Measurements from ENCODE around the gene CORO1A.
A peak's percentile ranks its signal among the peaks of the same experiment; 100 is the strongest.
"Not testable (repeated sequence)": the region's sequence is repeated elsewhere in the genome, so short reads cannot be mapped to it uniquely, and the experiment has no call there.

CORO1A gene

GRCh38 chr16:30170145-30170544 is 13.3 kb upstream of the CORO1A start:
- not testable (repeated sequence) for DNase-seq

- DNase-seq, result no peak
Measured at GRCh38 chr16:30173054-30173453, 10.3 kb upstream of the CORO1A start.

- not testable (repeated sequence) for DNase-seq
Measured at GRCh38 chr16:30176876-30177275, 6.5 kb upstream of the CORO1A start.

- DNase-seq, result no peak
Measured at GRCh38 chr16:30179195-30179594, 4.2 kb upstream of the CORO1A start.

DNA sequence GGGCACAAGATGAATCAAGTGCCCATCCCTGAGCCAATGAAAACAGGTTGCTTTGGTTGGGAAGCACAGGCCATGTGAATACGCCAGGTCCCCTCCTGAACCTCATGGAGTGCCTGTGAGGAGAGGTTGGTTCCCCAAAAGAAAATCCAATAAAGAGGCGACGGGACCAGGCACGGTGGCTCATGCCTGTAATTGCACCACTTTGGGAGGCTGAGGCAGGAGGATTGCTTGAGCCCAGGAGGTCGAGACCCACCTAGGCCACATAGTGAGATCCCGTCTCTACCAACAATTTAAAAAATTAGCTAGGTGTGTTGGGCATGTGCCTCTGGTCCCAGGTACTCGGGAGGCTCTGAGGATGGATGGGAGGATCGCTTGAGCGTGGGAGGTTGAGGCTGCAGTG is 3.5 kb upstream of the CORO1A start:
- no peak for DNase-seq

DNA sequence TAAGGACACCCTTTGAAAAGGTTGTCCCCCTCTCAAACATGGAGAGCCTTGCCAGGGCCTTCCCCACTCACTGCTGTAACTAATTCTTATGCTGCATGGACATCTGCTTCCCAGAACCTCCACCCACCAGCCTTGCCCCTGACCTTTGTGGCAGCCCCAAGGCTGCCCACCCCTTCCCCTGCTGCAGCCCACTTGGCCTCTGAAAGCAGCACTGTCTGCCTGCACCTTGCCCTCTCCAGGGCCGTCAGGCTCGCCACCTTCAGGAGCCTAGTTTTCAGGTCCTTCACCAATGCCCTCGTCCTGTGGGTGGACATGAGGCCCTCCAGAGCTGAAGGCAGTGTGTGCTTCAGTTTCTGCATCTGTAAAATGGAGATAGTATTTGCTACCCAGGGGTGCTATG is 2.7 kb upstream of the CORO1A start:
- DNase-seq, result no peak

DNA sequence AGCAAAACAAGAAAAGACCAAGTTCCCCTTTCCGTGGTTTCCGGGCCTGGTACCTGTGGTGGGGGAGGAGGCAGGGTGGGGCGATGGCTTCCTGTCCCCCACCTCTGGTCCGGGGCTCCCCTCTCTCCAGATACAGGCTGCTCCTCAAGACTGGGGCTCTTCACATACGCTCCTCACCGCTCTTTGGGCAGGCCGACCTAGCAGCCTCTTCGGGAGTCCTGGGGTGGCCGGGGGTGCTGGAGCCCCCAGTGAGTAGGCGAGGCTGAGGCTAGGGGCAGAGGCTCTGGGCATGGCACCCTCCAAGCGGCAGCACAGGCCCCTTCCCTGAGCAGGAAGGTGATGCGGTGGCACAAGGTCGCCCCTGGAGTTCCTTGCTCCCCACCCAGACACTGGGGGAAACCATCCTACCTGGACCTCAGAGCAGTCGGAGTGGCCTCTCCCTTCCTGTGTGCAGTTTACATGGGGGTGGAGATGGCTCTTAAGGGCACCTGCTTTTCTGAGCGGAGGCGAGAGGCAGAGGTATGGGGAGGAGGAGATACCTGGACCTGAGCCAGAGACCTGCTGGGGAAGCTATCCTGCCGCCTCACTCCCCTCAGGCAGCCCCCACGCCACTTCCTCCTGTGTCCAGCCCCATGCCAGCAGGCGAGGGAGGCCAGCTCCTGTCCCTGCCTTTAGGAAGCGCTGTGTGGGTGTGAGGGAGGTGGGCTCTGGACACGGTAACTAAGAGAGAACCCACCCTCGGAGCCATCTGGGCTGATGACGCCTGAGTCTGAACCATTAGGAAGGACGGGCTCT is 891 bp downstream of the CORO1A start:
- peak in 8 of 56 donors; percentile 7 to 40 (median 19) for DNase-seq

- DNase-seq, result no peak
Measured at GRCh38 chr16:30184891-30185682, 1.7 kb downstream of the CORO1A start.

- DNase-seq, result peak in 14 of 56 donors; percentile 3 to 34 (median 22)
Measured at GRCh38 chr16:30185683-30186421, 2.5 kb downstream of the CORO1A start.

GRCh38 chr16:30186444-30186781 is 3.0 kb downstream of the CORO1A start:
- no peak for DNase-seq

DNA sequence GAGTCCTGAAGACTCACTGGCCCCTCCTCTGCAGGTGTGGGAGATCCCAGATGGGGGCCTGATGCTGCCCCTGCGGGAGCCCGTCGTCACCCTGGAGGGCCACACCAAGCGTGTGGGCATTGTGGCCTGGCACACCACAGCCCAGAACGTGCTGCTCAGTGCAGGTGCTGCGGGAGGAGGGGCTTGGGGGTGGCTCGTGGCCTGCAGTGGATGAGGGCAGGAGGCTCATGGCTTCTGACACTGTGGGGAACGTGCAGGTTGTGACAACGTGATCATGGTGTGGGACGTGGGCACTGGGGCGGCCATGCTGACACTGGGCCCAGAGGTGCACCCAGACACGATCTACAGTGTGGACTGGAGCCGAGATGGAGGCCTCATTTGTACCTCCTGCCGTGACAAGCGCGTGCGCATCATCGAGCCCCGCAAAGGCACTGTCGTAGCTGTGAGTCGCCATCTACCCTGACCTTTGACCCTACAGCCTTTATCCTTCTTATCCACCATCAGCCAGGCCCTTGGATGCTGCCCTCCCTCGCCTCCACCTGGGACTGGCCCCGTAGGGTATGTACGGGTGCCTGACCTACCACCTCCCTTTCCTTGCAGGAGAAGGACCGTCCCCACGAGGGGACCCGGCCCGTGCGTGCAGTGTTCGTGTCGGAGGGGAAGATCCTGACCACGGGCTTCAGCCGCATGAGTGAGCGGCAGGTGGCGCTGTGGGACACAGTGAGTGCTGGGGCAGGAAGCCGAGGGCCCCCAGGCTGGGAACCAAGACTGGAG is 3.6 kb downstream of the CORO1A start:
- peak in 17 of 56 donors; percentile 2 to 67 (median 25) for DNase-seq

GRCh38 chr16:30187556-30187865 is 4.1 kb downstream of the CORO1A start:
- no peak for DNase-seq

GRCh38 chr16:30187971-30188561 is 4.7 kb downstream of the CORO1A start:
- no peak for DNase-seq

GRCh38 chr16:30191158-30191557 is 7.8 kb downstream of the CORO1A start:
- DNase-seq, result not testable (repeated sequence)

DNA sequence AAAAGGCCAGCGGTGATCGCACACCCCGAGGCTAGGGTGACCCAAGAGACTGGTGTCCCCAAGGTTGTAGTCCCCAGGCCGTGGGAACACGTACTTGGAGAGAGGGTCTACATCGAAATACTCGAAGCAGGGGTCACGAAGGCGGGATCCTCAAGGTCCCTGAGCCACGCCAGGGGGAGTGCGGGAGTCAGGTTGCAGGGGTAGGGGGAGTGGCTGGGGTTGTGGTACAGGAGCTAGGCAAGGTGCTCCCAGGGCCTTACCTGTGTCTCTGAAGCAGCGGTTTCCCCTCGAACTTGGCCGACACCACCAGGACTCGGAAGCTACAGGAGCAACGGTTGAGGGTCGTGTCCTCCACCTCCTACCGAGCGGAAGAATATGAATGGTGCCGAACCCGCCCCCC is 9.7 kb downstream of the CORO1A start:
- not testable (repeated sequence) for DNase-seq

DNA sequence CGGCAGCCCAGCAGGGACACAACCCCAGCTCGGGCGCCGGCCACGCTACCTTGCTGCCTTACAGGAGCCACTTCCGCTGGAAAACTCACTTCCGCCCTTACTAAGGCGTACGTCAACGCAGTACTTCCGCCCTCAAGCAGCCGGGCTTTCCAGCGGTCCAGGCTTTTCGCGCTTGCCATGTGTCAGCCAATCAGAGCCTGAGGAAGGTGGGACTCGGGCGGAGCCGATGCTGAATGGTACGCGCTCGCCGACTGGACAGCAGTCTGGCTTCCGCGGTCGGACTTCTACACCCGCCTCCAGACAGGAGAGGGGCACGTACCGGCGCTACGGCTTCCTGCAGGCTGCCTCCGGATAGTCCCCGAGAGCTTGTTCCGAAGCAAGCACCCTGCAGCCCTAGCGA is 10.2 kb downstream of the CORO1A start, which contains the start of the genes BOLA2B and SLX1A:
TSS of gene BOLA2B (minus strand) at position 52 of the 400 bp plus-strand sequence. CDS start 71 bp downstream, outside the sequence.
TSS of gene SLX1A (plus strand) at position 261 of the 400 bp plus-strand sequence. CDS start 210 bp downstream, outside the sequence.
- not testable (repeated sequence) for DNase-seq

DNA sequence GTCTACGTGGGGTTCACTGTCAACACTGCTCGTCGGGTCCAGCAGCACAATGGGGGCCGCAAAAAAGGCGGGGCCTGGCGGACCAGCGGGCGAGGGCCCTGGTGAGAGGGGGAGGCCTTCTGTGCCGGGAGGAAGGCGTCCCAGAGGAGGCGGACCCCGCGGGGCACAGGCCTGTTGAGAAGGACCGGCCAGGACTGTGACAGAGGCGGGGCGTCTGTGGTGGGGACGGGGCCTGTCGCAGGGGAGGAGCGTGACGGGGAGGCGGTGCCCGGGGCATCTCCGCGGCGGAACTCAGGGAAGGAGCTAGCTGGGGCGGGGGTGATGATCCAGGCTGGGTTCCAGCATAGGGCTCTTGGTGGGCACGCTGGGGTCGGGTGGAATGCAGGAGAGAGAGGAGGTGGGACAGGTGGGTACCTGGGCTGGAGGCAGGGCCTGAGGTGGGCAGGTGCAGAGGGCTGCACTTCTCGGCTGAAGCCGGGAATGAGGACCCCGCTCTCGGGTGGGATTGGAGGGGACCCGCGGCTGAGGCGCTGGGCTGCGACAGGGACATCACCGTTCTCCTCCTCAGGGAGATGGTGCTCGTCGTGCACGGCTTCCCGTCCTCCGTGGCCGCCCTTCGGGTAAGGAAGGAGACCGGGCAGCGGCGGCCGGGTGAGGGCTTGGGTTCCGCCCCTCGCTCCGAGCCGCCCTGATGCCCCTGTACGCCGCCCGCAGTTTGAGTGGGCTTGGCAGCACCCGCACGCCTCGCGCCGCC is 10.9 kb downstream of the CORO1A start:
- not testable (repeated sequence) for DNase-seq

- not testable (repeated sequence) for DNase-seq
Measured at GRCh38 chr16:30197001-30197400, 13.6 kb downstream of the CORO1A start.

DNA sequence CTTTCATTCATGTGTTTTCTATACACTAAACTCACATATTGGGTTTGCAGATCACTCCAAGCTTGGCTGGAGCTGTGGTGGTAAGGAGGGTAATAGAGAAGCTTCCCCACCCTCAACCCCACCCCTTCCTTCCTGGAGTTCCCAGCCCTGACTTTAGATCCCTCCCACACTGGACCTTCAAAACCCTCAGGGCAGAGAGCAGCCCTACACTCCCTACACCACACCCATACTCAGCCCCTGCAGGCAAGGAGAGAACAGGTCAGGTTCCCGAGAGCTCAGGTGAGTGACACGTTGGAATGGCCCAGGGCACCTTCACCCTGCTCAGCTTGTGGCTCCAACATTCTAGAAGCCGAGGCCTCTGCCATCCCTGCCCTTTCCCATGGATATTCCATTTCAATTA is 15.6 kb downstream of the CORO1A start, which contains the start of gene SULT1A3:
TSS of gene SULT1A3 (plus strand) at position 207 of the 400 bp plus-strand sequence. CDS start 1,474 bp downstream, outside the sequence.
- not testable (repeated sequence) for DNase-seq
